DOHH2 (cell line): ENCODE measurements around the gene POLR1D.

Experiments used
- H3F3A ChIP-seq: fragments of 200-600 bp; sonication (generic), shearing (Covaris generic); 2 replicates; pipeline ENCODE4 v1.6.0; 2016; ENCODE audit warnings: antibody characterized with exemption, mild to moderate bottlenecking; ENCODE audit not compliant: control insufficient read depth, insufficient read depth
- H3K27ac ChIP-seq: fragments of 200-600 bp; sonication (generic); 2 replicates; pipeline ENCODE4 v1.5.1; 2014; ENCODE audit warnings: low read depth, mild to moderate bottlenecking, low read length, moderate library complexity
- H3K27me3 ChIP-seq: fragments of 200-600 bp; sonication (generic); 2 replicates; pipeline ENCODE4 v1.6.1; 2014; ENCODE audit warnings: mild to moderate bottlenecking, low read length, mixed read lengths; ENCODE audit not compliant: control insufficient read depth
- H3K36me3 ChIP-seq: fragments of 200-600 bp; sonication (generic); 2 replicates; pipeline ENCODE4 v1.6.1; 2014; ENCODE audit warnings: mild to moderate bottlenecking, low read length, moderate library complexity, mixed read lengths; ENCODE audit not compliant: control insufficient read depth
- H3K4me1 ChIP-seq: fragments of 200-600 bp; sonication (generic); 2 replicates; pipeline ENCODE4 v1.6.1; 2014; ENCODE audit warnings: mild to moderate bottlenecking, low read length, mixed read lengths; ENCODE audit not compliant: control insufficient read depth
- H3K4me2 ChIP-seq: fragments of 200-600 bp; sonication (generic); 2 replicates; pipeline ENCODE4 v1.6.0; 2014; ENCODE audit warnings: mild to moderate bottlenecking, low read length, moderate library complexity
- H3K4me3 ChIP-seq: fragments of 200-600 bp; sonication (generic); 2 replicates; pipeline ENCODE4 v1.5.1; 2014; ENCODE audit warnings: mild to moderate bottlenecking, low read length, mixed read lengths
- H3K79me2 ChIP-seq: fragments of 200-600 bp; sonication (generic); 2 replicates; pipeline ENCODE4 v1.6.1; 2014; ENCODE audit warnings: mild to moderate bottlenecking, low read length, mixed read lengths; ENCODE audit not compliant: control insufficient read depth
- H3K9me2 ChIP-seq: fragments of 200-600 bp; sonication (generic); replicated peaks from 2 replicates; pipeline ENCODE4 v1.6.1; 2014; ENCODE audit warnings: mild to moderate bottlenecking, low read length, mixed read lengths; ENCODE audit not compliant: control insufficient read depth
- H3K9me3 ChIP-seq: fragments of 200-600 bp; sonication (generic); 2 replicates; pipeline ENCODE4 v1.6.1; 2014; ENCODE audit warnings: antibody characterized with exemption, low read length, mixed read lengths; ENCODE audit not compliant: control insufficient read depth, insufficient read depth
- H4K20me1 ChIP-seq: fragments of 200-600 bp; sonication (generic); 2 replicates; pipeline ENCODE4 v1.6.0; 2014; ENCODE audit warnings: low read depth, mild to moderate bottlenecking, antibody characterized with exemption, low read length, moderate library complexity; ENCODE audit not compliant: control insufficient read depth, insufficient read depth
- CTCF ChIP-seq: fragments of 200-600 bp; sonication (generic); IDR thresholded peaks from one replicate; pipeline ENCODE4 v1.5.1; 2014; ENCODE audit warnings: antibody characterized with exemption, mild to moderate bottlenecking, low read depth, low read length; ENCODE audit not compliant: poor library complexity, severe bottlenecking
- EZH2phosphoT487 ChIP-seq: fragments of 200-600 bp; sonication (generic); IDR thresholded peaks from 2 replicates; pipeline ENCODE4 v1.6.1; 2017; ENCODE audit warnings: borderline replicate concordance, mild to moderate bottlenecking, antibody characterized with exemption, low read length, moderate library complexity, mixed read lengths

Gene POLR1D

GRCh38 chr13:27672025-27672424, 50.3 kb downstream of the POLR1D start:
- no peak overlapping the region for H3K27ac ChIP-seq
- H3F3A ChIP-seq: no peaks in the 10 kb centered on the region
- TF ChIP-seq EZH2phosphoT487 (no peak), CTCF (no peak)
- no peaks in the 10 kb centered on the region for H3K4me1 ChIP-seq
- no peaks in the 10 kb centered on the region for H3K79me2 ChIP-seq
- no peak overlapping the region for H3K4me2 ChIP-seq
- H3K27me3 ChIP-seq: no peaks in the 10 kb centered on the region
- H3K9me3 ChIP-seq: no peaks in the 10 kb centered on the region
- H3K4me3 ChIP-seq: no peak overlapping the region
- H3K9me2 ChIP-seq: no peaks in the 10 kb centered on the region
- H4K20me1 ChIP-seq: no peaks in the 10 kb centered on the region
- H3K36me3 ChIP-seq: peaks cover 3% of the 10 kb centered on the region
